Breast epithelium (tissue), 4 donors: ENCODE data around the gene ZFP14. TPM values are rescaled to one million over a fixed set of nuclear protein-coding genes. Genes with fewer than 3 reads are reported as not detected.
"Not testable (repeated sequence)": the region's sequence is repeated elsewhere in the genome, so short reads cannot be mapped to it uniquely, and the experiment has no call there.

Source experiments
- DNase-seq, 2 donors: peaks; one replicate each; pipeline ENCODE4 v3.0.0-alpha.2; 2019; ENCODE audit warnings: low spot score in 2 of 2
- H3K27ac ChIP-seq, 2 donors: fragments of 200-600 bp; sonication (generic) in 1 of 2; one replicate each; pipeline ENCODE4 v1.5.1; 2016 to 2019; ENCODE audit warnings: mild to moderate bottlenecking in 1 of 2
- H3K27me3 ChIP-seq, 2 donors: fragments of 200-600 bp; sonication (generic) in 1 of 2; one replicate each; pipeline versions ENCODE4 v1.5.1 to v1.6.0; 2017 to 2019; ENCODE audit warnings: control low read depth in 1 of 2, mild to moderate bottlenecking in 1 of 2
- H3K36me3 ChIP-seq: fragments of 200-600 bp; one replicate; pipeline ENCODE4 v1.5.1; 2019
- H3K4me1 ChIP-seq, 2 donors: fragments of 200-600 bp; sonication (generic); one replicate each; pipeline ENCODE4 v1.5.1; 2016 to 2019; ENCODE audit warnings: control low read depth in 1 of 2
- H3K4me3 ChIP-seq, 3 donors: fragments of 200-600 bp; sonication (generic); 1 replicate in 2 of 3; 2 replicates in 1 of 3; pipeline ENCODE4 v1.5.1; 2016 to 2019; ENCODE audit warnings: mild to moderate bottlenecking in 3 of 3, moderate library complexity in 2 of 3
- H3K9me3 ChIP-seq, 2 donors: fragments of 200-600 bp; sonication (generic) in 1 of 2; one replicate each; pipeline ENCODE4 v1.5.1; 2016 to 2019; ENCODE audit warnings: control low read depth in 1 of 2
- intact Hi-C: fragments of 100-400 bp; cut with DNase I; formaldehyde crosslinking; loops from one replicate; pipeline ENCODE4 v1.15.1; 2023; ENCODE audit warnings: low total_unique reads
- total RNA-seq, 3 donors: library from RNA; depleted of rRNA; stranded (reverse); fragments of >200 nt; gene quantifications; one replicate each; pipeline ENCODE4 v1.1.0, GENCODE V29; 2016
- TF ChIP-seq, protein P1 (sequence below), 3 donors: fragments of 450-650 bp; IDR thresholded peaks; one replicate each; pipeline ENCODE4 v1.5.1; 2016 to 2017; ENCODE audit warnings: antibody characterized with exemption in 3 of 3, mild to moderate bottlenecking in 3 of 3, moderate library complexity in 3 of 3

Gene ZFP14
- total RNA-seq, 3 donors from 2014 or later: 5.3 to 13.3 (median 8.5) TPM

DNA sequence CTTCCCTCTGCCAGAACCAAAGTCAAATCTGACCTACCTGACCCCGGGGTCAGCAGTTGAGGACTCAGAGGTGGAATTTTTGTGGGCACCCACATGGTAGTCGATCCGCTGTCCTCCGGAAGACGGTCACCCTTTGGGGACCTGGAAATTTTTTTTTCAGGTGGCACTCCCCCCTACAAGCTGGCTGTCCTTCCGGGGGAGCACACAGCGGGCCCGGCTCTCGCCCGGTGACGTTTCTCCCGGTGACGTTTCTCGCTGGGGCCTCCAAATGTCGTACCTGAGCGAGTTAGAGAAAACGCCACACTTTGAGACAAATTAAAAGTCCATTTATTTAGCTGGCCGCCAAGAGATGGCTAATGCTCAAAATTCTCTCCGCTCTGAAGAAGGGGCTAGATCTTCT, 48.8 kb downstream of the ZFP14 start:
- H3K4me3 ChIP-seq: peak overlapping the region in 2 of 3 donors; percentile 78 to 91
- H3K36me3 ChIP-seq: no peaks in the 10 kb centered on the region
- no peaks in the 10 kb centered on the region for H3K4me1 ChIP-seq
- DNase-seq: no peak
- H3K9me3 ChIP-seq: peaks cover 0 to 4% of the 10 kb centered on the region in 2 donors
- H3K27me3 ChIP-seq: no peaks in the 10 kb centered on the region
- intact Hi-C loops: no loop called here
- TF ChIP-seq, protein P1, sequence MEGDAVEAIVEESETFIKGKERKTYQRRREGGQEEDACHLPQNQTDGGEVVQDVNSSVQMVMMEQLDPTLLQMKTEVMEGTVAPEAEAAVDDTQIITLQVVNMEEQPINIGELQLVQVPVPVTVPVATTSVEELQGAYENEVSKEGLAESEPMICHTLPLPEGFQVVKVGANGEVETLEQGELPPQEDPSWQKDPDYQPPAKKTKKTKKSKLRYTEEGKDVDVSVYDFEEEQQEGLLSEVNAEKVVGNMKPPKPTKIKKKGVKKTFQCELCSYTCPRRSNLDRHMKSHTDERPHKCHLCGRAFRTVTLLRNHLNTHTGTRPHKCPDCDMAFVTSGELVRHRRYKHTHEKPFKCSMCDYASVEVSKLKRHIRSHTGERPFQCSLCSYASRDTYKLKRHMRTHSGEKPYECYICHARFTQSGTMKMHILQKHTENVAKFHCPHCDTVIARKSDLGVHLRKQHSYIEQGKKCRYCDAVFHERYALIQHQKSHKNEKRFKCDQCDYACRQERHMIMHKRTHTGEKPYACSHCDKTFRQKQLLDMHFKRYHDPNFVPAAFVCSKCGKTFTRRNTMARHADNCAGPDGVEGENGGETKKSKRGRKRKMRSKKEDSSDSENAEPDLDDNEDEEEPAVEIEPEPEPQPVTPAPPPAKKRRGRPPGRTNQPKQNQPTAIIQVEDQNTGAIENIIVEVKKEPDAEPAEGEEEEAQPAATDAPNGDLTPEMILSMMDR (IDR thresholded peaks at IDR 0.05): no peak
- no peak overlapping the region for H3K27ac ChIP-seq

DNA sequence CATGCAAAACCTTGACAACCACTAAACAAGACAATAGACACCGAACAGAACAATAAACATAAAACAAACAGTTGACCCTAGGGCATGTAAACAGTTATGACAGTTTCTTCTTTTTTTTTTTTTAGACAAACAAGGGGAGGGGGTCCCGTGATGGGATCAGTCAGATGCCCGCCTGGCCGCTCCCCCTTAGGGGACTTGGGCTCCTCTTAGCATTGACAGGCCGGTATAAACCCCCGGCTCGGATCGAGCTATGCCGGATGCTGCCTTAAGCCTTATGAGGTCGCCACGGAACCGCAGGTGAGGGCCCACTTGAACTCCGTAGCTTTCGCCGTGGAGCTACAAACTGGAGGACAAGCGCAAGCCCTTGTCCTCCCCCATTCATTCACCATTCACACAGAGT, 49.5 kb downstream of the ZFP14 start:
- DNase-seq, H3K27me3 ChIP-seq, intact Hi-C loops, H3K36me3 ChIP-seq, H3K27ac ChIP-seq, H3K4me1 ChIP-seq, H3K9me3 ChIP-seq, H3K4me3 ChIP-seq: not testable (repeated sequence)

DNA sequence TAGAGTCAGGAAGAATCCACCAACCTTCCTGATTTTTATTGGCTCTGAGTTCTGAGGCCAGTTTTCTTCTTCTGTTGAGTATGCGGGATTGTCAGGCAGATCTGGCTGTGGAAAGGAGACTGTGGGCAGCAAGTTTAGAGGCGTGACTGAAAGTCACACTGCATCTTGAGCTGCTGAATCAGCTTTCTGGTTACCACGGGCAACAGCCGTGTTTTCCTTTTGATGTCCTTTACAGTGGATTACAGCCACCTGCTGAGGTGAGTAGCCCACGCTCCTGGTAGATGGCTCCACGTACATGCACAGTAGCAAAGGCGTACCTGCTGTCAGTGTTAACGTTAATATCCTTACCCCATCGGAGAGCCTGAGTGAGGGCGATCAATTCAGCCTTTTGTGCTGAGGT, 52.4 kb downstream of the ZFP14 start:
- H3K9me3 ChIP-seq, H3K27me3 ChIP-seq, H3K27ac ChIP-seq, H3K4me3 ChIP-seq, H3K36me3 ChIP-seq, H3K4me1 ChIP-seq, intact Hi-C loops, DNase-seq: not testable (repeated sequence)

DNA sequence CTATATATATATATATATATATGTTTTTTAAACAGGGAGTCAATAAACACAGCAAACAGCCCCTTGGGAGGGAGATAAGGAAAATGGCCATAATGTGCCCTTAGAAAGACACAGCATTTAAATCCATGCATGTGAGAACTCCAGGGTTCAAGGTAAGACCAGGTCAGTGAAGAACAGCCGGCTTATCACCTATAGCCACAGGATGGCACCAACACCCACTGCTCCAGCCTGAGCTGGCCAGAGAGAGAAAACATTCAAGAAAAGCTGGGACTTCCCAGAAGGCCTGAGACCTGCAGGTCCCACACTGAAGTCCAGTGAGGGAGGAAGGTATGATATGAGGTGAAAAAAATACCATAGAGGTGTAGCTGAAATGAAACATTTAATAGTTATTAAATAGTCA, 63.8 kb downstream of the ZFP14 start:
- H3K27ac ChIP-seq, H3K4me3 ChIP-seq, H3K27me3 ChIP-seq, H3K4me1 ChIP-seq, DNase-seq, intact Hi-C loops, H3K36me3 ChIP-seq, H3K9me3 ChIP-seq: not testable (repeated sequence)

DNA sequence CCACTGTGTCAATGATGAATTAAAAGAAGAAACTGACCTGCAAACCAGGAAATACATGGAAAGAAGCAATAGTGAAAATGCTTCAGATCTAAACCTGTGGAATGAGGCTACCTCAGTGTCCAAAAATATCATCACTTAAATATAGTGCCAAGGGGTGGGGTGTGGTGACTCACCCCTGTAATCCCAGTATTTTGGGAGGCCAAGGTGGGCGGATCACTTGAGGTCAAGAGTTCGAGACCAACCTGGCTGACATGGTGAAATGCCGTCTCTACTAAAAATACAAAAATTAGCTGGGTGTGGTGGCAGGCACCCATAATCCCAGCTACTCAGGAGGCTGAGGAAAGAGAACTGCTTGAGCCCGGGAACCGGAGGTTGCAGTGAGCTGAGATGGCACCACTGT, 64.9 kb downstream of the ZFP14 start:
- intact Hi-C loops, DNase-seq, H3K4me1 ChIP-seq, H3K27ac ChIP-seq, H3K9me3 ChIP-seq, H3K27me3 ChIP-seq, H3K4me3 ChIP-seq, H3K36me3 ChIP-seq: not testable (repeated sequence)

DNA sequence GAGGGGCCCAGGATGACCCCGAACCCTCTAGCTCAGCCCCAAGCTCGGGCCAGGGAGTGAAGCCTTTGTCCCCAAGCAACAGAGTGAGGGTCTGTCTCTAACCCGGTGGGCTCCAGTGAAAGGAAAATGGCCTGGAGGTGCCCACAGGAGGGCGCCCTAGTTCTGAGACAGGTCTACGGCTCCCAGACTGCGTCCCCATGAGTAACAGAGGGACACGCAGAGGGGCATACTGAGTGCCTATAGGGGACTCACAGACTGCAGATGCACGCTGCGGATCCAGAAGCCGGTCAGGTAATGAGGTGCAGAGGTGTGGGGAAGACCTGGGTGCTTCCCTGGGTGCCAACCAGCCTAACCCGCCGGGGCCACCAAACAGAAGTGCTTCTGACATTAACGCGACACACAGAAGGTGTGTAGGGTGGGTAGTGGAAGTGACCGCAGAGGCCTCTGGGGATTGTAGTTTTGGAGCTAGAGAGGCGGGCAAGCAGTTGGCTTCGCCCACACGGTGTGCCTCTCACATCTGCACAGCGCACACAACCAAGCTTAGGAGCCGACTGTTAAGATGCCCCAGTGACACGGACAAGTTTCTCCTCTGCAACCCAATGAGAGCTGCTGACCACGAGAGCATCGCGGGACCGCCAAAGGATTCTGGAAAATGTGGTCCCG, 67.8 kb downstream of the ZFP14 start:
- H3K27ac ChIP-seq, H3K9me3 ChIP-seq, H3K4me1 ChIP-seq, H3K36me3 ChIP-seq, intact Hi-C loops, H3K4me3 ChIP-seq, H3K27me3 ChIP-seq, DNase-seq: not testable (repeated sequence)

DNA sequence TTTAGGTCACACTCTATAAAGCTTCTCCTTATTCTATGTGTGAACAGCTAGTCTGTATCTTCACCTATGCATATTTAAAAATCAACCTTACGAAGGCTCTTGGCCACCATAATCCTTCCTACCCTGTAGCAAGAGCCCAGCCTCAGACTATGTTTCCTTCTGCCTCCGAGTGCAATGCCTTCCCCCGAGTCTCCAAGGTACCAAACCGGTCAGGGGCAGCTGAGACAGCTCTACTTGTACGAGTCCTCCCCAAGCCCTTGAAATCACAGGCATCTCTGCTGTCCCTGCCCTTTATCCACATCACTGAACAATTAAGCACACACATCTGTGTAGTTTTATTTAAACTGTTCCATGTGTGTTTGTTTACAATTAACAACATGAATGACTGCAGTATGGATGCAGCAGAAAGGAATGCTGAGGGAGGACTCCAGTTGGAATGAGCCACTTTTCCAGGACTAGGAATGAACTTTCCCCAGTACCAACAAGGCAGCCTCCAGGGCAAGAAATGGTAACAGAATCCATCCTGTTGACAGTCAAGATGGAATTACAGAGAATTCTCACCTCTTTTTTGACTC, 68.5 kb downstream of the ZFP14 start:
- intact Hi-C loops, H3K36me3 ChIP-seq, H3K4me3 ChIP-seq, H3K27ac ChIP-seq, DNase-seq, H3K9me3 ChIP-seq, H3K27me3 ChIP-seq, H3K4me1 ChIP-seq: not testable (repeated sequence)

DNA sequence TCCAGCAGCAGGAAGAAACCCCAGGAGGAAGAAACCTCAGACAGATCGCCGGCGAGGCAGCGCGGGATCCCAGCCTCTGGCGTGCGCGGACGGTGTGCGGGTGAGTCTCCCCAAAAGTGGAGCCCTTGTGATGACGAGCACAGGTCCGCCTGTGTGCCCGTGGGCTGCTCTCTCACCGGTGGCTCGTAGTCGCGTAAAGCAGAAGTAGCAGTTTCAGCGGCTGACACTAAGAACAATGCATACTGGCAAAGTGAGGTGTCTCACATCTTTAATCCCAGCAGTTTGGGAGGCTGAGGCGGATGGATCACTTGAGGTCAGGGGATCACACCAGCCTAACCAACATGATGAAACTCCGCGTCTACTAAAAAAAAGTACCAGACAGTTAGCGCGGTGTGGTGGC, 69.2 kb downstream of the ZFP14 start:
- peak overlapping the region in 2 of 3 donors; percentile 25 to 59 for H3K4me3 ChIP-seq
- H3K4me1 ChIP-seq, H3K27ac ChIP-seq, H3K9me3 ChIP-seq, H3K36me3 ChIP-seq, intact Hi-C loops, DNase-seq, H3K27me3 ChIP-seq: not testable (repeated sequence)

DNA sequence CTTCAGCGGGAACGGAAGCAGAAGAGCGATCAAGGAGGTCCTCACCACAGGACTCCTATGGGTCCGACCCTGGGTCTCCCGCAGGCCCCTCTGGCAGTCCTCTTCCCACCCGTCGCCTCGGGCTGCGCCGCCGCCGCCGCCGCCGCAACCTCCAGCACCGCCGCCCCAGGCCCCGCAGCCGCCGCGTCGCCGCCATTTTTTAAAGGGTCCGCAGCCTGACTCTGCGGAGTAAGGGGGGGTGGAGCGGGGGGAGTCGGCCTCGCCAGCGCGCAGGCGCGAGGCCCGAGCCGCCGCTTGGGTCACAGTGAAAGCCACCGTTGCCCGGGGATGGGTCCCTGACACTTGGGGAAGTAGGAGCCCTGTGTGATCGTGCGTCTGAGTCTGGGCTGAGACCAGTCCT, 69.7 kb downstream of the ZFP14 start:
- not testable (repeated sequence) for H3K27ac ChIP-seq, DNase-seq

DNA sequence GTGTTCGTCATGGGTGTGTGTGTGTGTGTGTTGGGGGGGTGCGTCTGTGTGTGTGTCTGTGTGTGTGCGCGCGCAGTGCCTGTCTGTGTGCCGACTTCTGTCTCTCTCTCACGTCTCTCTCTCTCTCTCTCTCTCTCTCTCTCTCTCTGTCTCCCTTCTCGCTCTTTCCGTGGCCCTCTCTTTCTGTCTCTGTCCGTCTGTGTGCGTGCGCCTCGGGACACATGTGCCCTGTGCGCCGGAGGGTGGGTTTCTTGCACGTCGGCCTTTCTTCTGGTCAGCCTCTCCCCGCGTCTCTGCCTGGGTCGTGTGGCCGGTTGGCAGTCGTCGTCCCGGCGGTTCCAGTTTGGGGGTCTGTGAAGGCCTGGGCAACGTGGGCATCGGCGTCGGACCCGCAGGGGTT, 86.7 kb downstream of the ZFP14 start:
- H3K36me3 ChIP-seq, H3K27ac ChIP-seq, intact Hi-C loops, H3K27me3 ChIP-seq, H3K4me1 ChIP-seq, DNase-seq, H3K9me3 ChIP-seq, H3K4me3 ChIP-seq: not testable (repeated sequence)

More for the DNA sequence above, 69.7 kb downstream of the ZFP14 start:
- H3K4me1 ChIP-seq, H3K27me3 ChIP-seq, H3K9me3 ChIP-seq, intact Hi-C loops, H3K36me3 ChIP-seq: not testable (repeated sequence)
- peak overlapping the region in 2 of 3 donors; percentile 35 to 59 for H3K4me3 ChIP-seq
